GM13976 (cell line): Measurements from ENCODE around the gene GLS.

Experiments
- DNase-seq: peaks from one replicate; pipeline ENCODE4 v3.0.0; 2012; ENCODE audit warnings: low spot score
- CTCF ChIP-seq: IDR thresholded peaks from 2 replicates; pipeline ENCODE4 v1.5.1; 2012; ENCODE audit warnings: borderline replicate concordance, mild to moderate bottlenecking; ENCODE audit not compliant: insufficient read depth; ENCODE audit errors: extremely low read depth, missing control alignments, control extremely low read depth
- in situ Hi-C: fragments of 300-500 bp; cut with MboI; formaldehyde crosslinking; loops from one replicate; pipeline ENCODE4 v1.12.0; 2022; ENCODE audit warnings: low sequenced_read_pairs, mixed read lengths, inconsistent platforms; ENCODE audit not compliant: unreplicated experiment

The GLS gene

DNA sequence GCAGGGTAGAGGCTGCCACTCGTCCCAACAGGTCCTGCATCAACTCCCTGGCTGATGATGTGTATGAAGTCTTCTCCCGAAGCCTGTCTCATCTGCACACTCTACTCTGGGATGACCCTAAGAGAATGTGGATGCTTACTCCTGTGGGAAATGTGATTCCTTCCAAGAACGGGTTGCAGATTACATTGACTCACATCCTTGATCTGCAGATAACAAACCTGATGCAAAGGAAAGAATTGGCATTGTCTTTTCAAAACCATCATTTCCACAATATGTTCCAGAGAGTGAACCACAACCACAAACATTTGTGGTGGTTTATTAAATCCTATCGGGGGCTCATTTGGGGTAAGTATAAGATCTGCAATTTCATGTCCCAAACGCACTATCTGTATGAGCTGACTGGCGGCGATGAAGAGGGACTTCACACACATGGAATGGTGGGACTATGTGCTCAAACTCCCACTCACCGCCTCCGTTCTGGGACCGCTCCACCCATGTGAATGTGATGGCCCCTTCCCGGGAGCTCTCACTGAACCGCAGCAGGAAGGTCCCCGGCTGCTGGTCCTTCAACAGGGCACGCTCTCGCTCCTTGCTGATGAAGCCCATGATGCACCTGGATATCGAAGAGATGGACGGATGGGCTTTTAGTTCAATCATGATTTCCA is 97.9 kb downstream of the GLS start:
- no peak for TF ChIP-seq CTCF
- DNase-seq = no peak
- in situ Hi-C loops = no loop called here

GRCh38 chr2:190979906-190980629 is 99.4 kb downstream of the GLS start:
- no peak for TF ChIP-seq CTCF

GRCh38 chr2:190980630-190981209 is 100.1 kb downstream of the GLS start:
- no peak for DNase-seq
- in situ Hi-C loops = no loop called here
- TF ChIP-seq CTCF = no peak

More at GRCh38 chr2:190979906-190980629, 99.4 kb downstream of the GLS start:
- in situ Hi-C loops = no loop called here
- DNase-seq = no peak

DNA sequence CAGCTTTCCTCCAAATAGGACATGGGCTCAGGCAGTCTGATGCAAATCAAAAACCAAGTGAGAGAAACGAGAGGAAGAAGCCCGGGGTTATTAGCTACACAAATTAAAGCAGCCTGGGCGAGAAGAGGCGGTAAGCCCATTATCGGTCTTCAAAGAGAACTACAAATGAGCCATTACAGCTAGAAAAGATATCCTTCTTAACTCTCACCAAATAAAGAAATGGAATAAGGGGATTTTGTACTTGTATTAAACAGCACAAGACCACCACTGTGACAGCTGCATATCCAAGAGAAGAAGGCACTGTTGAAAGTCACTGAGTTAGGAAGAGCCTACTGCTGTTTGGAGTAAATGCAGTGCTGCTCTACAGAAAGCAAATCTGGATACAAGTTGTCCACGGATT is 100.7 kb downstream of the GLS start:
- in situ Hi-C loops = no loop called here
- DNase-seq = no peak
- TF ChIP-seq CTCF = no peak

DNA sequence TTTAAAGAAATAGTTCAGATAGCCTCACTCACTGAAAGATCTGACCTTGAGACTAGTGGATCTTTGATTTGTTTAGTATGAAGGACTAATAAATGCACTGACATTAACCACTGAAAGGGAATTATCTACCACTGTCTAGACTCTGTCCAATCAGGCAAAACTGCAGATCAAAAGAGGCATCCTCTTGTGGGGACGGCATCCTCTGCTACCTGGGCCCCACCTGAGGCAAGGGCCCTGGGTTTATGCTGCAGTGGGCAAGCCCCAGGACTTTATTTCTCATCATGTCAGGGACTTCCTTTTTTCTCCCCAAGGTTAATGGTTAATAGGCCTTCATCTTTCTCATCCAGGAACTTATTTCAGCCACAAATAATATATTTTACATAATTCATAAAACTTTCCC is 101.1 kb downstream of the GLS start:
- in situ Hi-C loops = no loop called here
- no peak for DNase-seq
- TF ChIP-seq CTCF = no peak

- DNase-seq = no peak
- in situ Hi-C loops = no loop called here
Observed at GRCh38 chr2:190982262-190983034, 101.8 kb downstream of the GLS start.

More at GRCh38 chr2:190982262-190983034, 101.8 kb downstream of the GLS start:
- TF ChIP-seq CTCF = no peak
